Large intestine (tissue), 3 donors: ENCODE results near the gene CLIP1. TPM values are rescaled to one million over a fixed set of nuclear protein-coding genes. Genes with fewer than 3 reads are reported as not detected.

Experiments
- DNase-seq, 2 donors: peaks; one replicate each; pipeline versions ENCODE4 v3.0.0 to v3.0.0-alpha.2; 2013
- H3K27ac ChIP-seq: one replicate; pipeline ENCODE4 v1.5.1; 2013; ENCODE audit warnings: low read length
- H3K27me3 ChIP-seq: 2 replicates; pipeline ENCODE4 v1.6.1; 2013; ENCODE audit warnings: low read length; ENCODE audit not compliant: control insufficient read depth, insufficient read depth
- H3K36me3 ChIP-seq: 2 replicates; pipeline ENCODE4 v1.6.1; 2013; ENCODE audit warnings: low read length; ENCODE audit not compliant: control insufficient read depth, insufficient read depth
- H3K4me1 ChIP-seq: one replicate; pipeline ENCODE4 v1.6.1; 2013; ENCODE audit warnings: low read length; ENCODE audit not compliant: control insufficient read depth, insufficient read depth
- H3K4me3 ChIP-seq: one replicate; pipeline ENCODE4 v1.5.1; 2013; ENCODE audit warnings: low read length
- H3K9me3 ChIP-seq: one replicate; pipeline ENCODE4 v1.6.1; 2013; ENCODE audit warnings: mild to moderate bottlenecking, low read depth, low read length, moderate library complexity; ENCODE audit not compliant: control insufficient read depth
- WGBS: methylation state at CpG from one replicate; pipeline ENCODE4 v1.1.5; 2013; ENCODE audit warnings: low lambda C conversion rate; ENCODE audit not compliant: insufficient coverage; 5-methylcytosine and 5-hydroxymethylcytosine counted together
- polyA plus RNA-seq: library from polyadenylated mRNA; unstranded; fragments of 120-200 nt; gene quantifications from one replicate; pipeline ENCODE4 v1.2.1, GENCODE V29; 2013

CLIP1 gene
- polyA plus RNA-seq, 1 donor = 37.3 TPM

GRCh38 chr12:122336015-122336946, 86.2 kb downstream of the CLIP1 start:
- Histone ChIP-seq H3K27ac (no peak overlapping the region), H3K27me3 (no peaks in the 10 kb centered on the region), H3K9me3 (no peaks in the 10 kb centered on the region), H3K36me3 (peaks cover 35% of the 10 kb centered on the region), H3K4me3 (no peak overlapping the region), H3K4me1 (no peaks in the 10 kb centered on the region)
- 100% methylated on average over 2 of the region's 8 CpGs for WGBS
- DNase-seq = no peak

GRCh38 chr12:122333142-122334087, 89.1 kb downstream of the CLIP1 start:
- H3K27me3 ChIP-seq = no peaks in the 10 kb centered on the region
- 100% methylated on average over 3 of the region's 14 CpGs for WGBS
- no peak overlapping the region for H3K4me3 ChIP-seq
- H3K27ac ChIP-seq = no peak overlapping the region
- H3K9me3 ChIP-seq = no peaks in the 10 kb centered on the region
- H3K36me3 ChIP-seq = peaks cover 44% of the 10 kb centered on the region
- no peaks in the 10 kb centered on the region for H3K4me1 ChIP-seq
- DNase-seq = no peak

- Histone ChIP-seq H3K4me1 (no peaks in the 10 kb centered on the region), H3K4me3 (no peak overlapping the region), H3K36me3 (peaks cover 54% of the 10 kb centered on the region), H3K9me3 (no peaks in the 10 kb centered on the region), H3K27ac (no peak overlapping the region), H3K27me3 (no peaks in the 10 kb centered on the region)
- 85% methylated on average over 9 of the region's 18 CpGs for WGBS
- no peak for DNase-seq
Measured at GRCh38 chr12:122327494-122328385, 94.7 kb downstream of the CLIP1 start.

- H3K27me3 ChIP-seq = no peaks in the 10 kb centered on the region
- H3K9me3 ChIP-seq = no peaks in the 10 kb centered on the region
- H3K4me3 ChIP-seq = no peak overlapping the region
- peaks cover 60% of the 10 kb centered on the region for H3K36me3 ChIP-seq
- H3K4me1 ChIP-seq = no peaks in the 10 kb centered on the region
- H3K27ac ChIP-seq = no peak overlapping the region
- no peak for DNase-seq
- WGBS = no CpG with 5 or more reads among the region's 1 CpG
Measured at GRCh38 chr12:122327014-122327413, 95.5 kb downstream of the CLIP1 start.

- no peak overlapping the region for H3K4me3 ChIP-seq
- no CpG with 5 or more reads among the region's 5 CpGs for WGBS
- H3K36me3 ChIP-seq = peaks cover 60% of the 10 kb centered on the region
- no peaks in the 10 kb centered on the region for H3K4me1 ChIP-seq
- no peak overlapping the region for H3K27ac ChIP-seq
- no peaks in the 10 kb centered on the region for H3K27me3 ChIP-seq
- no peaks in the 10 kb centered on the region for H3K9me3 ChIP-seq
- DNase-seq = no peak
Measured at GRCh38 chr12:122326586-122326985, 95.9 kb downstream of the CLIP1 start.

- Histone ChIP-seq H3K9me3 (no peaks in the 10 kb centered on the region), H3K4me1 (no peaks in the 10 kb centered on the region), H3K27me3 (no peaks in the 10 kb centered on the region), H3K27ac (no peak overlapping the region), H3K4me3 (no peak overlapping the region), H3K36me3 (peaks cover 54% of the 10 kb centered on the region)
- no peak for DNase-seq
- WGBS = 100% methylated on average over 1 of the region's 18 CpGs
Measured at GRCh38 chr12:122323311-122324019, 99.0 kb downstream of the CLIP1 start.

GRCh38 chr12:122322501-122322900, 100.0 kb downstream of the CLIP1 start:
- no peak overlapping the region for H3K4me3 ChIP-seq
- DNase-seq = no peak
- no peaks in the 10 kb centered on the region for H3K27me3 ChIP-seq
- 91% methylated on average over 7 of the region's 8 CpGs for WGBS
- peaks cover 55% of the 10 kb centered on the region for H3K36me3 ChIP-seq
- H3K4me1 ChIP-seq = no peaks in the 10 kb centered on the region
- H3K9me3 ChIP-seq = no peaks in the 10 kb centered on the region
- no peak overlapping the region for H3K27ac ChIP-seq

GRCh38 chr12:122318607-122319605, 103.6 kb downstream of the CLIP1 start:
- DNase-seq = no peak
- Histone ChIP-seq H3K4me1 (no peaks in the 10 kb centered on the region), H3K9me3 (no peaks in the 10 kb centered on the region), H3K4me3 (no peak overlapping the region), H3K36me3 (peaks cover 54% of the 10 kb centered on the region), H3K27ac (no peak overlapping the region), H3K27me3 (no peaks in the 10 kb centered on the region)
- WGBS = 100% methylated on average over 1 of the region's 8 CpGs
